ENCODE data around the gene ZMAT5. TPM values are rescaled to one million over a fixed set of nuclear protein-coding genes. Genes with fewer than 3 reads are reported as not detected.
A peak's percentile ranks its signal among the peaks of the same experiment; 100 is the strongest.

The ZMAT5 gene
- total RNA-seq, 1 donor from 2014 or later, result 18.8 TPM

DNA sequence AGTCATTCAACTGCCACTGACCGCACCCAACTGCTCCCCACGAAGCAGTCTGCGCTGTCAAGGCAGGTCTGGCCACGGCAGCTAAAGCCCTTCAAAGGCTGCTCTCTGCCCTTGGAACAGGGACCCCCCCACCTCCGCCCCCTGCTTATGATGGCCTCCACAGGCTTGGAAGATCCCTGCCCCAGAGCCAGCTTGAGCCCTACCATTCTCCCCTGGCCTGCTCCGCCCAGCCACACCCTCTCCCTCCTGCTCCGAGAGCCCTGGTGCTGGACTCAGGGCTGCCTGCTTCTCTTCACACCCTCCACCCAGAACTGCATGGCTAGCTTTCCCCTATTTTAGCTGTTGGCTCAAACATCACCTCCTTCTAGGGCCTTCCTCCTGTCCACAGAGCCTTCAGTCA, 19.0 kb downstream of the ZMAT5 start:
- H3K27me3 ChIP-seq (ENCODE audit: control insufficient read depth in 3 of 3, insufficient read depth in 3 of 3, low read length in 3 of 3), result no peaks in the 10 kb centered on the region
- H3K36me3 ChIP-seq (ENCODE audit: control insufficient read depth in 3 of 3, insufficient read depth in 3 of 3, low read length in 3 of 3), result peaks cover 26 to 40% (median 39%) of the 10 kb centered on the region in 3 donors
- H3K4me1 ChIP-seq (ENCODE audit: control insufficient read depth in 3 of 3, insufficient read depth in 3 of 3, low read length in 3 of 3), result peaks cover 10 to 29% (median 15%) of the 10 kb centered on the region in 3 donors
- H3K4me3 ChIP-seq (ENCODE audit: low read length in 3 of 3), result no peak overlapping the region
- no peaks in the 10 kb centered on the region for H3K9me3 ChIP-seq (ENCODE audit: control insufficient read depth in 3 of 3, low read length in 3 of 3)
- no peak overlapping the region for H3K27ac ChIP-seq (ENCODE audit: low read depth, low read length)
- no peak overlapping the region for H3K9ac ChIP-seq (ENCODE audit: low read depth in 1 of 3, low read length in 3 of 3)

GRCh38 chr22:29744902-29745301, 21.9 kb downstream of the ZMAT5 start:
- peak overlapping the region; percentile 62 for H3K27ac ChIP-seq (ENCODE audit: low read depth, low read length)
- H3K4me1 ChIP-seq (ENCODE audit: control insufficient read depth in 3 of 3, insufficient read depth in 3 of 3, low read length in 3 of 3), result peaks cover 7 to 16% (median 12%) of the 10 kb centered on the region in 3 donors
- no peak overlapping the region for H3K9ac ChIP-seq (ENCODE audit: low read depth in 1 of 3, low read length in 3 of 3)
- H3K9me3 ChIP-seq (ENCODE audit: control insufficient read depth in 3 of 3, low read length in 3 of 3), result no peaks in the 10 kb centered on the region
- no peaks in the 10 kb centered on the region for H3K27me3 ChIP-seq (ENCODE audit: control insufficient read depth in 3 of 3, insufficient read depth in 3 of 3, low read length in 3 of 3)
- H3K36me3 ChIP-seq (ENCODE audit: control insufficient read depth in 3 of 3, insufficient read depth in 3 of 3, low read length in 3 of 3), result peaks cover 43 to 53% (median 50%) of the 10 kb centered on the region in 3 donors
- H3K4me3 ChIP-seq (ENCODE audit: low read length in 3 of 3), result no peak overlapping the region

GRCh38 chr22:29742326-29742725, 24.5 kb downstream of the ZMAT5 start:
- no peak overlapping the region for H3K27ac ChIP-seq (ENCODE audit: low read depth, low read length)
- H3K4me1 ChIP-seq (ENCODE audit: control insufficient read depth in 3 of 3, insufficient read depth in 3 of 3, low read length in 3 of 3), result peaks cover 7 to 16% (median 12%) of the 10 kb centered on the region in 3 donors
- H3K36me3 ChIP-seq (ENCODE audit: control insufficient read depth in 3 of 3, insufficient read depth in 3 of 3, low read length in 3 of 3), result peaks cover 47 to 57% (median 49%) of the 10 kb centered on the region in 3 donors
- no peak overlapping the region for H3K9ac ChIP-seq (ENCODE audit: low read depth in 1 of 3, low read length in 3 of 3)
- H3K9me3 ChIP-seq (ENCODE audit: control insufficient read depth in 3 of 3, low read length in 3 of 3), result no peaks in the 10 kb centered on the region
- no peak overlapping the region for H3K4me3 ChIP-seq (ENCODE audit: low read length in 3 of 3)
- H3K27me3 ChIP-seq (ENCODE audit: control insufficient read depth in 3 of 3, insufficient read depth in 3 of 3, low read length in 3 of 3), result no peaks in the 10 kb centered on the region

GRCh38 chr22:29741926-29742325, 24.9 kb downstream of the ZMAT5 start:
- no peak overlapping the region for H3K9ac ChIP-seq (ENCODE audit: low read depth in 1 of 3, low read length in 3 of 3)
- no peak overlapping the region for H3K27ac ChIP-seq (ENCODE audit: low read depth, low read length)
- H3K27me3 ChIP-seq (ENCODE audit: control insufficient read depth in 3 of 3, insufficient read depth in 3 of 3, low read length in 3 of 3), result no peaks in the 10 kb centered on the region
- H3K4me3 ChIP-seq (ENCODE audit: low read length in 3 of 3), result no peak overlapping the region
- H3K4me1 ChIP-seq (ENCODE audit: control insufficient read depth in 3 of 3, insufficient read depth in 3 of 3, low read length in 3 of 3), result peaks cover 7 to 16% (median 12%) of the 10 kb centered on the region in 3 donors
- no peaks in the 10 kb centered on the region for H3K9me3 ChIP-seq (ENCODE audit: control insufficient read depth in 3 of 3, low read length in 3 of 3)
- H3K36me3 ChIP-seq (ENCODE audit: control insufficient read depth in 3 of 3, insufficient read depth in 3 of 3, low read length in 3 of 3), result peaks cover 44 to 55% (median 46%) of the 10 kb centered on the region in 3 donors

GRCh38 chr22:29740216-29740615, 26.6 kb downstream of the ZMAT5 start:
- H3K27ac ChIP-seq (ENCODE audit: low read depth, low read length), result no peak overlapping the region
- H3K36me3 ChIP-seq (ENCODE audit: control insufficient read depth in 3 of 3, insufficient read depth in 3 of 3, low read length in 3 of 3), result peaks cover 40 to 52% (median 42%) of the 10 kb centered on the region in 3 donors
- H3K9me3 ChIP-seq (ENCODE audit: control insufficient read depth in 3 of 3, low read length in 3 of 3), result no peaks in the 10 kb centered on the region
- no peak overlapping the region for H3K4me3 ChIP-seq (ENCODE audit: low read length in 3 of 3)
- H3K27me3 ChIP-seq (ENCODE audit: control insufficient read depth in 3 of 3, insufficient read depth in 3 of 3, low read length in 3 of 3), result no peaks in the 10 kb centered on the region
- H3K9ac ChIP-seq (ENCODE audit: low read depth in 1 of 3, low read length in 3 of 3), result no peak overlapping the region
- peaks cover 2 to 10% (median 7%) of the 10 kb centered on the region in 3 donors for H3K4me1 ChIP-seq (ENCODE audit: control insufficient read depth in 3 of 3, insufficient read depth in 3 of 3, low read length in 3 of 3)

- Histone ChIP-seq H3K27ac (ENCODE audit: low read depth, low read length) (no peak overlapping the region), H3K9ac (ENCODE audit: low read depth in 1 of 3, low read length in 3 of 3) (no peak overlapping the region), H3K36me3 (ENCODE audit: control insufficient read depth in 3 of 3, insufficient read depth in 3 of 3, low read length in 3 of 3) (peaks cover 40 to 52% (median 42%) of the 10 kb centered on the region in 3 donors), H3K4me1 (ENCODE audit: control insufficient read depth in 3 of 3, insufficient read depth in 3 of 3, low read length in 3 of 3) (peaks cover under 1 to 2% (median 1%) of the 10 kb centered on the region in 3 donors), H3K9me3 (ENCODE audit: control insufficient read depth in 3 of 3, low read length in 3 of 3) (no peaks in the 10 kb centered on the region), H3K27me3 (ENCODE audit: control insufficient read depth in 3 of 3, insufficient read depth in 3 of 3, low read length in 3 of 3) (no peaks in the 10 kb centered on the region), H3K4me3 (ENCODE audit: low read length in 3 of 3) (no peak overlapping the region)
Measured at GRCh38 chr22:29739346-29739875, 27.4 kb downstream of the ZMAT5 start.

- Histone ChIP-seq H3K36me3 (ENCODE audit: control insufficient read depth in 3 of 3, insufficient read depth in 3 of 3, low read length in 3 of 3) (peaks cover 42 to 52% (median 45%) of the 10 kb centered on the region in 3 donors), H3K9ac (ENCODE audit: low read depth in 1 of 3, low read length in 3 of 3) (no peak overlapping the region), H3K4me1 (ENCODE audit: control insufficient read depth in 3 of 3, insufficient read depth in 3 of 3, low read length in 3 of 3) (peaks cover 7 to 11% (median 9%) of the 10 kb centered on the region in 3 donors), H3K4me3 (ENCODE audit: low read length in 3 of 3) (no peak overlapping the region), H3K27ac (ENCODE audit: low read depth, low read length) (no peak overlapping the region), H3K9me3 (ENCODE audit: control insufficient read depth in 3 of 3, low read length in 3 of 3) (no peaks in the 10 kb centered on the region), H3K27me3 (ENCODE audit: control insufficient read depth in 3 of 3, insufficient read depth in 3 of 3, low read length in 3 of 3) (no peaks in the 10 kb centered on the region)
Measured at GRCh38 chr22:29738118-29738815, 28.5 kb downstream of the ZMAT5 start.

GRCh38 chr22:29737251-29738117, 29.3 kb downstream of the ZMAT5 start:
- H3K27me3 ChIP-seq (ENCODE audit: control insufficient read depth in 3 of 3, insufficient read depth in 3 of 3, low read length in 3 of 3), result no peaks in the 10 kb centered on the region
- peaks cover 41 to 52% (median 42%) of the 10 kb centered on the region in 3 donors for H3K36me3 ChIP-seq (ENCODE audit: control insufficient read depth in 3 of 3, insufficient read depth in 3 of 3, low read length in 3 of 3)
- no peak overlapping the region for H3K9ac ChIP-seq (ENCODE audit: low read depth in 1 of 3, low read length in 3 of 3)
- H3K4me3 ChIP-seq (ENCODE audit: low read length in 3 of 3), result no peak overlapping the region
- H3K9me3 ChIP-seq (ENCODE audit: control insufficient read depth in 3 of 3, low read length in 3 of 3), result no peaks in the 10 kb centered on the region
- peaks cover 7 to 11% (median 9%) of the 10 kb centered on the region in 3 donors for H3K4me1 ChIP-seq (ENCODE audit: control insufficient read depth in 3 of 3, insufficient read depth in 3 of 3, low read length in 3 of 3)
- no peak overlapping the region for H3K27ac ChIP-seq (ENCODE audit: low read depth, low read length)

- H3K9ac ChIP-seq (ENCODE audit: low read depth in 1 of 3, low read length in 3 of 3), result no peak overlapping the region
- no peaks in the 10 kb centered on the region for H3K27me3 ChIP-seq (ENCODE audit: control insufficient read depth in 3 of 3, insufficient read depth in 3 of 3, low read length in 3 of 3)
- no peak overlapping the region for H3K27ac ChIP-seq (ENCODE audit: low read depth, low read length)
- H3K36me3 ChIP-seq (ENCODE audit: control insufficient read depth in 3 of 3, insufficient read depth in 3 of 3, low read length in 3 of 3), result peaks cover 23 to 42% (median 39%) of the 10 kb centered on the region in 3 donors
- no peaks in the 10 kb centered on the region for H3K9me3 ChIP-seq (ENCODE audit: control insufficient read depth in 3 of 3, low read length in 3 of 3)
- H3K4me1 ChIP-seq (ENCODE audit: control insufficient read depth in 3 of 3, insufficient read depth in 3 of 3, low read length in 3 of 3), result peaks cover 7 to 11% (median 9%) of the 10 kb centered on the region in 3 donors
- H3K4me3 ChIP-seq (ENCODE audit: low read length in 3 of 3), result no peak overlapping the region
Measured at GRCh38 chr22:29735416-29735815, 31.4 kb downstream of the ZMAT5 start.
